Activated CD8-positive, alpha-beta memory T cell treated with anti-CD3 and anti-CD28 coated beads, Interleukin-2, amount 50 U/mL, for 1 hour (primary cell): ENCODE results near the gene SNX11.

Experiments used
- DNase-seq: peaks from one replicate; pipeline ENCODE4 v3.0.0-alpha.2; 2020; ENCODE audit errors: extremely low read depth

Gene SNX11

GRCh38 chr17:48132385-48132784 is 24.8 kb downstream of the SNX11 start:
- no peak for DNase-seq

GRCh38 chr17:48134912-48135480 is 27.4 kb downstream of the SNX11 start:
- no peak for DNase-seq

GRCh38 chr17:48137656-48138055 is 30.1 kb downstream of the SNX11 start:
- no peak for DNase-seq

- no peak for DNase-seq
These were observed 32.4 kb downstream of the SNX11 start for GRCh38 chr17:48139944-48140343.

GRCh38 chr17:48143629-48144028 is 36.1 kb downstream of the SNX11 start:
- DNase-seq = no peak

- DNase-seq = no peak
These were observed 36.7 kb downstream of the SNX11 start for GRCh38 chr17:48144231-48144630.

- no peak for DNase-seq
These were observed 37.6 kb downstream of the SNX11 start for GRCh38 chr17:48144976-48145798.

- no peak for DNase-seq
These were observed 40.6 kb downstream of the SNX11 start for GRCh38 chr17:48148029-48148770.

- DNase-seq = no peak
These were observed 41.6 kb downstream of the SNX11 start for GRCh38 chr17:48148854-48149786.

GRCh38 chr17:48149787-48150463 is 42.4 kb downstream of the SNX11 start:
- DNase-seq = no peak

GRCh38 chr17:48150597-48151001 is 43.0 kb downstream of the SNX11 start:
- no peak for DNase-seq

GRCh38 chr17:48151220-48151619 is 43.7 kb downstream of the SNX11 start:
- DNase-seq = no peak

GRCh38 chr17:48152289-48152688 is 44.7 kb downstream of the SNX11 start:
- DNase-seq = no peak

- DNase-seq = no peak
These were observed 46.3 kb downstream of the SNX11 start for GRCh38 chr17:48153691-48154358.

- no peak for DNase-seq
These were observed 48.5 kb downstream of the SNX11 start for GRCh38 chr17:48155889-48156611.

- no peak for DNase-seq
These were observed 51.7 kb downstream of the SNX11 start for GRCh38 chr17:48159232-48159631.

- DNase-seq = no peak
These were observed 52.9 kb downstream of the SNX11 start for GRCh38 chr17:48160177-48161081.

- no peak for DNase-seq
These were observed 53.8 kb downstream of the SNX11 start for GRCh38 chr17:48161127-48161905.
